HG03159 (cell line): ENCODE data around the gene SLC3A2.
"Not testable (repeated sequence)": the region's sequence is repeated elsewhere in the genome, so short reads cannot be mapped to it uniquely, and the experiment has no call there.

Experiments used
- ATAC-seq: cut with Tn5 transposase; IDR thresholded peaks from one replicate; pipeline ENCODE4 v1.9.1; 2021; ENCODE audit warnings: mild to moderate bottlenecking, moderate library complexity; ENCODE audit not compliant: unreplicated experiment

The SLC3A2 gene

GRCh38 chr11:62926680-62927455 lies 46.2 kb downstream of the SLC3A2 start:
- ATAC-seq = no peak

GRCh38 chr11:62928011-62928410 lies 47.3 kb downstream of the SLC3A2 start:
- no peak for ATAC-seq

GRCh38 chr11:62930157-62930556 lies 49.5 kb downstream of the SLC3A2 start:
- no peak for ATAC-seq

GRCh38 chr11:62930666-62931065 lies 50.0 kb downstream of the SLC3A2 start:
- no peak for ATAC-seq

GRCh38 chr11:62931499-62932278 lies 51.0 kb downstream of the SLC3A2 start:
- ATAC-seq = no peak

GRCh38 chr11:62933285-62933684 lies 52.6 kb downstream of the SLC3A2 start:
- no peak for ATAC-seq

GRCh38 chr11:62933750-62934495 lies 53.2 kb downstream of the SLC3A2 start:
- no peak for ATAC-seq

GRCh38 chr11:62934496-62934785 lies 53.7 kb downstream of the SLC3A2 start:
- ATAC-seq = no peak

GRCh38 chr11:62937528-62937927 lies 56.8 kb downstream of the SLC3A2 start:
- ATAC-seq = not testable (repeated sequence)
